GM19452 (cell line): Measurements from ENCODE around the gene SLC19A2.
A peak's percentile ranks its signal among the peaks of the same experiment; 100 is the strongest.
"Not testable (repeated sequence)": the region's sequence is repeated elsewhere in the genome, so short reads cannot be mapped to it uniquely, and the experiment has no call there.

Experiments
- ATAC-seq: cut with Tn5 transposase; IDR thresholded peaks from one replicate; pipeline ENCODE4 v1.9.1; 2021; ENCODE audit not compliant: unreplicated experiment

Gene SLC19A2, protein sequence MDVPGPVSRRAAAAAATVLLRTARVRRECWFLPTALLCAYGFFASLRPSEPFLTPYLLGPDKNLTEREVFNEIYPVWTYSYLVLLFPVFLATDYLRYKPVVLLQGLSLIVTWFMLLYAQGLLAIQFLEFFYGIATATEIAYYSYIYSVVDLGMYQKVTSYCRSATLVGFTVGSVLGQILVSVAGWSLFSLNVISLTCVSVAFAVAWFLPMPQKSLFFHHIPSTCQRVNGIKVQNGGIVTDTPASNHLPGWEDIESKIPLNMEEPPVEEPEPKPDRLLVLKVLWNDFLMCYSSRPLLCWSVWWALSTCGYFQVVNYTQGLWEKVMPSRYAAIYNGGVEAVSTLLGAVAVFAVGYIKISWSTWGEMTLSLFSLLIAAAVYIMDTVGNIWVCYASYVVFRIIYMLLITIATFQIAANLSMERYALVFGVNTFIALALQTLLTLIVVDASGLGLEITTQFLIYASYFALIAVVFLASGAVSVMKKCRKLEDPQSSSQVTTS

DNA sequence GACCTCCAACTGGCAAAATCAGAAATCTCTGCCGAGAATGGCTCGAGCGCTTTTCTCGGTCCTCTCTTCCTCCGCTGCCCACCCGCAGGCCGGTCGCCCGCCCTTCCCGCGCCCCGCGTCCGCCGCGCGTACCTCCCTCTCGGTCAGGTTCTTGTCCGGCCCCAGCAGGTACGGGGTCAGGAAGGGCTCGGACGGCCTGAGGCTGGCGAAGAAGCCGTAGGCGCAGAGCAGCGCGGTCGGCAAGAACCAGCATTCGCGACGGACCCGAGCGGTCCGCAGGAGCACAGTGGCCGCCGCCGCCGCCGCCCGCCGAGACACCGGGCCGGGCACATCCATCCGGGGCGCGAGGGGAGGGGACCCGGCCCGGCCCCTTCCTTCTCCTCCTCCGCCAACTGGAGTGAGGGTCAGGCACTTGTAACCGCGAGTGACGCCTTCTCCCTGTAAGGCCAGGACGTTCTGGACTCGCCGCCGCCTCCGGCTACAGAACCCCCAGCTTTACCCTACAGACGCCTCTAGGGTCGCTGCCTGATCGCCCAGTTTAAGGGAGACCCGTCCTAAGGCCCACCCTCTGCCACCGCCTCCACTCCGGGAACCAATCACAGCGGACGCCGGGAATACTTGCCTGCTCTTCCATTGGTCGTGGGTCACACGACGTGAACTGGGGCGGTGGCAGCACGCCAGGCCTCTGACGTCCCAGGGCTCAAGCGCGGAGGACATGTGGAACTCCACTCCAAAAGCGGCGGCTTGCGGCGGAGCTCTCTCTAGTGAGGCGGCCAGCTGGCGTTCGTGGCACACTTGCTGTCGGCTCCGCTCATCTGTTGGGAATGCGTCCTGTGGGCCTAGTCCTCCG is at the start of gene SLC19A2:
Gene SLC19A2, minus strand, starts transcription at position 514 of the 850 bp plus-strand sequence. Its CDS starts 178 bp downstream, at position 336.
- ATAC-seq: peak; percentile 98

DNA sequence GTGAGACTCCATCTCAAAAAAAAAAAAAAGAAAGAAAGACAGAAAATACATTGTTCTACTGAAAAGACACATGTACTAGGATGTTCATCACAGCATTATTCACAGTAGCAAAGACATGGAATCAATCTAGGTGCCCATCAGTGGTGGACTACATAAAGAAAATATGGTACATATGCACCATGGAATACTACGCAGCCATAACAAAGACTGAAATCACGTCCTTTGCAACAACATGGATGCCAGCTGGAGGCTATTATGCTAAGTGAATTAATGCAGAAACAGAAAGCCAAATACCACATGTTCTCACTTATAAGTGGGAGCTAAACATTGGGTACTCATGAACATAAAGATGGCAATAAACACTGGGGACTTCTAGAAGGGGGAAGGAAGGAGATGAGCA is 48.9 kb upstream of the SLC19A2 start:
- no peak for ATAC-seq

DNA sequence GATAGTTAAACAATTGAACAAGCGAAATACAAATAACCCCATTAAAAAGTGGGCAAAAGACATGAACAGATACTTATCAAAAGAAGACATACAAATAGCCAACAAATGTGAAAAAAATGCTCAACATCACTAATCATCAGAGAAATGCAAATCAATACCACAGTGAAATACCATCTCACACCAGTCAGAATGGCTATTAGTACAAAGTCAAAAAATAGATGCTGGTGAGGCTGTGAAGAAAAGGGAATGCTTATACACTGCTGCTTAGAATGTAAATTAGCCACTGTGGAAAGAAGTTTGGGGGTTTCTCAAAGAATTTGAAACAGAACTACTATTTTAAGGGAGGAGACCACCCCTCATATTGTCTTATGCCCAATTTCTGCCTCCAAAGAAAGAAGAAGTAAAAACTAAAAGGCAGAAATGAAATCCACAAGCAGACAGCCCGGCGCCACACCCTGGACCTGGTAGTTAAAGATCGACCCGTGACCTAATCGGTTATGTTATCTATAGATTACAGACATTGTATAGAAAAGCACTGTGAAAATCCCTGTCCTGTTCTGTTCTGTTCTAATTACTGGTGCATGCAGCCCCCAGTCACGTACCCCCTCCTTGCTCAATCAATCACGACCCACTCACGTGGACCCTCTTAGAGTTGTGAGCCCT is 47.9 kb upstream of the SLC19A2 start:
- ATAC-seq: not testable (repeated sequence)

- no peak for ATAC-seq
Observed at GRCh38 chr1:169530448-169530847, 44.7 kb upstream of the SLC19A2 start.

- no peak for ATAC-seq
Observed at GRCh38 chr1:169529068-169529642, 43.4 kb upstream of the SLC19A2 start.

DNA sequence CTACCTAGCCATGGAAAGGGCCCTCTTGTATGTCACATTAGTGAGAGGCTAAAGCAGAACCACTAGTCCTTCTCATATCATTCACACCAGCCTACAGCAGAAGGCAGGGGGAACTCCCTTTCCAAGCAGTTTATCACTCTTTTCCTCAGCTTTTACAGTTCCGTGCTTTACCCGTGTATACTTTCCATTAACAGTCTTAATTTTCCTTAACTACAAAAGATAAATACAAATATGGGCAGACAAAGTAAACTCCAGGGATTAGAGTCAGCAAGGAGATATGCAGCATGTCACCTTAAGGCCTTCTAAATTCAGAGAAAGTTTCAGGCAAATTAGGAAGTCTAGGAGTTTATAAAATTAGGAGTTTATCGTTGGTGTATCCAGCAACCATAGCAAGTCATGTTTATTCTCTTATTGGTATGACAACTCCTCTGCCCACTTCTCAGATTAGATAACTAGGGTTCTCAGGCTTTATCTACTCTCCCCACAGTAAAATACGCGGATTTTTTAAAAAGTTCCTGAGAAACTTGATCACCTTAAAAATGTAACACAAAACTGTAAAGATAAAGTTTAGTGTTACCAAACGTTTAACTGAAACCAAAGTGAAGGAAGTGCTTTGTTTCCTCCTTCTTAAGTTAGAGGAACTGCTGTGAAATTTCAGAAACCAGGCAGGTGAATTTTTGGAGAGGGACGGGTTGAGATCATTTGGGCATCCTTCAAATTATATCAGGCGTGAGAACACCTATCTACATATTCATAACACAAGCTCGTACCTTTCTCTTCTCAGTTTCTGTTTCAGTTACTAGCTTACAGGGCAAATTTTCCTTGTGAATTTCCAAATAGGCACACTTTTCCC is 42.7 kb upstream of the SLC19A2 start:
- ATAC-seq: no peak

DNA sequence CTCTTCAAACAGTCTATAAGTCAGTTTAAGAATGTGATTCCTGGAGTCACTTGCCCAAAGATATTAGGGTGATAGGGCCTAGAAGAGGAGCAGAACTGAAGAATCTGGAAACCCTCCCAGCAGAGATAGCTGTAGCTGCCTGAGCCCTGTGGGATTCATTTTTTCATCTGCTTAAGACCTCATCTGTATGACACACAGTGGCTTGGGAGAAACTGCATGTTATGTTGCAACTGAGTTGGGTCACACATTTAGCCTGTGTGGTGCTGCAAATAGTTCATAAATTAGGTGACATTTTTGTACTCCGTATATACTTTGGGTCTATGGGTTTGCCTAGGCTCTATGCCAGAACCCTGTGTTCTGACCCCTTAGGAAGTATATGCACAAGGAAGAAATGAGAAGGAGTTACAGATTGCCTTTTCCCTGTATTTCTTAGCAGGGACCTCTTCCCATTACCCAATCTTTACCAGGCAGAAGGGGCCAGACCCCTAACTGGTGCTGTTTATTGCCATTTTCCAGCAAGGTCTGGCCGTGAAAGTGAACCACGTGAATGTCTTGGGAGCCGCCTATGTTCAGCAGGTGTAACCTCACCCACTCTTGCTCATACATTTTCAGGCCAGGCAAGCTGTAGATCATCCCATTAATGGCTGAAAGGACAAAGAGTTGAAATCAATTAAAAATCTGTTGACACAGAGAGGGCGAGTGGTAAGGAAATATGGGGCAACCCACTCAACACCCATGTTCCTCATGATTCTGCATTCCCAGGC is 41.9 kb upstream of the SLC19A2 start:
- no peak for ATAC-seq

DNA sequence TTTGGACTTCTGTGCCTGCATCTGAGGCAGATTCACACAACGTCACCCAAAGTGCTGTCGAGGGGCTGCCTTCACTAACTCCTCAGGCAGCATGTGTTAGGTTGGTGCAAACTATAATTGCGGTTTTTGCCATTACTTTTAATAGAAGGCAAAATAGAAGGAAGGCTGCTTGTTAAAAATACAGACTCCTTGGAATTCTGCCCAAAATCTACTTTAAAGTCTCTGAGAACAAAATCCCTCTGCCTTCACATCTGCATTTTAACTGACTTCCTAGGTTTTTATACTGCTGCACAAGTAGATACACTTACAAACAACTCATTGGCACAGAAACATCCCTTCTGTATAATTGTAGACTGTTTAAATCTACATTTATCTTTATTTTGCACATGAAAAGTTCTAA is 41.3 kb upstream of the SLC19A2 start:
- ATAC-seq: no peak

DNA sequence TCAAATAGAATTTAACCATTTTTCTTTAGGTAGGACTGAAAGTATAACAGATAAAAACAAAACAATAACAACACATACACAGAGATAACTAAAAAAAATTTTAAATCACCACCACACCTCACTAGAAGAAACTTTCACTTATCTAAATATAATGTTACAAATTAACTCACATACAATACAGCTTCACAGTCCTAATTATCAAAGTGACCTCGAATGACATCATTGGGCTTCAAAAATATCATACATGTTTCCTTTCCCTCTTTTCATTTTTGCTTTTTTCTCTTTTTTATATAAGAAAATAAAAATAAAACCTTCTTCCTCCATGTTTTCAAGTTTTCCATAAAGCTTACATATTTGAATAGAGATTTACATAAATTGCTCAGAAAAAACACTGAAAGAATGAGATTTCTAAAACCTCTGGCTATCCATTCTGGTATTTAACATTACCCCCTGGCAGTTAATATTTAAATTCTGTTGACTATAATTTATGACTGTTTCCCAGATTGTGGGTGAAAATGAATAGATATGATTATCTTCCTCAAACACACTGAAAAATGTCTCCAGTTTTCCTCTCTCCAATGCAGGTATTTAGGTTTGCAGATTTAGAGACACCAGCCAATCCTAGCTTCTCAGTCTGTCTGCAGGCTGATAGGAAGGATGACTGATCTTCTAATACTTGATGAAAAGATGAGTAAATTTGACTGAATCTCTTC is 40.5 kb upstream of the SLC19A2 start:
- ATAC-seq: no peak

GRCh38 chr1:169525391-169525790 is 39.6 kb upstream of the SLC19A2 start:
- no peak for ATAC-seq

DNA sequence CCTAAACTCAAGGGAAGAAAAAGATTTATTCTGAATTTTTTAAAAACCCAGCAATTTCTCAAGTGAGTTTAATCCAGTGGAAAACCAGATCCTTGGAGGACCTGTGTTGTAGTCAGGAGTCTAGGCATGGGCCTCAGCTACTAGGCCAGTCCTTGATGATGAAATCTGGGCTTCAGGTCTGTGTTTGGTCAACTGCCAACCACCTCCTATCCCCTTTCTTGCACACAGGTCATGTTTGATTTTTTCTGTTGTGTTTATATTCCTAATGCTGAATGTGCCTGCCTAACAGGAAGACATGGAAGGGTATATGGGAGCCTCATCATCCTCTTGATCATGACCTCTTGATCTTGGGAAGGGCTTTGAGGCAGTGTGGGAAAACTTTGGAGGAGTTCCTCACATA is 38.2 kb upstream of the SLC19A2 start:
- no peak for ATAC-seq

DNA sequence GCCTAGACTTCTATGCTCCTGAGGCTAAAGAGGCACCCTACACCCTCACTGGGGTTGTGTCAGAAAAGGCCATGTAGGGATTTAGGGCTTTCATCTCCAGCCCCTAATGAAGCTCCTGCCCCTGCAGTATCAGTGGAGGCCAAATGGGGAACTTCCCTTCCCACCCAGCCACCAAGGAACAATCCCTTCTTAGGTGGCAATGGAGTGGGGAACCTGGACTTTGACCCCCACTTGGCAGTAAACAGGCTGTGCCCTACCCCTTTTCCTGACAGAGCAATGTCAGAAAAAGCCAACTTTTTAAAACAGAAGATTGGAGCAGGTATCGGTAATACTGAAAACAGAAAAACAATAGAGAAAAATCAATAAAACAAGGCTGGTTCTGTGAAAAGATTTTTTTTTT is 35.5 kb upstream of the SLC19A2 start:
- no peak for ATAC-seq

- no peak for ATAC-seq
Observed at GRCh38 chr1:169517558-169518186, 31.9 kb upstream of the SLC19A2 start.

DNA sequence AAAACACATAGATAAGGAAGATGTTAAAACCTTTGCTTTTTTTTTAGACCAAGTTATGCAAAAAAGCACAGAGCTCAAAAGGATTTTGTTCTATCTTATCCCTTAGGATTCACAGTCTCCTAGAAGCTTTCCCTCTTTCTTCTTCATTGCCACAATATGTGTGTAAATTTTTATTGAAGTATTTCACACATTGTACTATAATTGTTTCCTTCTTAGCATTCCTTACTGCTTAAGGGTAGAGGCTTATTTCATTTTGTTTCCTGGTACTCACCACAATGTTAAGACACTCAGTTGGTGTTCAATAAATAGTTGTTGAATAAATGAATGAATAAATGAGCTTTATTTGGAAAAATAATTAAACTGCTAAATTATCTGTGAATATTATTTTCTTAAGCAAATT is 29.9 kb upstream of the SLC19A2 start:
- ATAC-seq: no peak

- no peak for ATAC-seq
Observed at GRCh38 chr1:169514566-169515270, 29.0 kb upstream of the SLC19A2 start.

DNA sequence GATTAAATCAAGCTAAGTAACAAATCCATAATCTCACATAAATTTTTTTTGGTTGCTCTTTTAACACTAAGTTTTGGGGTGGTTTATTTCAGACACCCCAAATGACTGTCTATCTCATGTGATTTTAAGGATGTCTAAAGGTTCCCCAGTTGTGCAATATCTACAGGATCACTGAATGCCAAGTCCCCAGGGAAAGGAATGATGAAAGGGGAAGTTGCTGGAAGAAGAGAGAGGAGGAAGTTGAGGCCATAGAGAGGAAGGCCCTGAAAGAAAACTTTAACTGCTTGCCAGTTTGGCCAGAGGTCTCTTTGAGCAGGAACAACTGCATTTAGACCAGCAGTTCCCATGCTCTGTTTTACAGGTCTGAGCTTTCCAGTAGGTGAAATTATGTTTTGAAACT is 27.5 kb upstream of the SLC19A2 start:
- ATAC-seq: no peak

- ATAC-seq: no peak
Observed at GRCh38 chr1:169511316-169512005, 25.7 kb upstream of the SLC19A2 start.
